CD4-positive, alpha-beta T cell (primary cell): ENCODE results near the gene ATPAF1. TPM values are rescaled to one million over a fixed set of nuclear protein-coding genes. Genes with fewer than 3 reads are reported as not detected.
A peak's percentile ranks its signal among the peaks of the same experiment; 100 is the strongest.

Experiments used
- ATAC-seq: fragments of 200-7000 bp; cut with Tn5 transposase; one replicate; pipeline ENCODE4 v1.10.0; 2022; ENCODE audit warnings: mild to moderate bottlenecking; ENCODE audit not compliant: poor library complexity
- CTCF ChIA-PET: fragments of 350-600 bp; sonication (Branson Sonifier 250); formaldehyde crosslinking; loops from one replicate; lab custom pipeline; 2021; ENCODE audit warnings: antibody characterized with exemption, inconsistent platforms; lab: Charles Lee
- POLR2A ChIA-PET: fragments of 350-600 bp; sonication (Branson Sonifier 250); formaldehyde crosslinking; loops from one replicate; lab custom pipeline; 2021; ENCODE audit warnings: antibody characterized with exemption, inconsistent platforms; lab: Charles Lee
- DNase-seq, 14 experiments: peaks; one replicate each; pipeline ENCODE4 v3.0.0-alpha.2; 2013 to 2020; ENCODE audit warnings: mixed read lengths in 2 of 14
- H3K27ac ChIP-seq, 2 donors: one replicate each; pipeline versions ENCODE4 v1.5.1 to v1.7.0; 2013; ENCODE audit warnings: low read length in 2 of 2, low read depth in 1 of 2, mild to moderate bottlenecking in 1 of 2
- H3K27me3 ChIP-seq, 2 experiments: 1 replicate in 1 of 2; 2 replicates in 1 of 2; pipeline versions ENCODE4 v1.6.1 to v1.7.0; 2013; ENCODE audit warnings: low read length in 2 of 2, control low read depth in 1 of 2, mild to moderate bottlenecking in 1 of 2, moderate library complexity in 1 of 2; ENCODE audit not compliant: insufficient read depth in 2 of 2, control insufficient read depth in 1 of 2
- H3K36me3 ChIP-seq: one replicate; pipeline ENCODE4 v1.6.1; 2013; ENCODE audit warnings: low read length, control low read depth; ENCODE audit not compliant: insufficient read depth
- H3K4me1 ChIP-seq: one replicate; pipeline ENCODE4 v1.6.1; 2013; ENCODE audit warnings: low read length, control low read depth; ENCODE audit not compliant: insufficient read depth
- H3K4me3 ChIP-seq: one replicate; pipeline ENCODE4 v1.5.1; 2013; ENCODE audit warnings: mild to moderate bottlenecking, low read length, moderate library complexity
- H3K9me3 ChIP-seq, 2 experiments: 1 replicate in 1 of 2; 2 replicates in 1 of 2; pipeline versions ENCODE4 v1.6.1 to v1.7.0; 2013; ENCODE audit warnings: low read length in 2 of 2, mild to moderate bottlenecking in 2 of 2, control low read depth in 1 of 2, moderate library complexity in 1 of 2; ENCODE audit not compliant: control insufficient read depth in 1 of 2, insufficient read depth in 1 of 2
- H3K27ac Mint-ChIP-seq: one replicate; pipeline ENCODE4 v1.8.0; 2020; ENCODE audit warnings: mixed read lengths
- H3K27me3 Mint-ChIP-seq: one replicate; pipeline ENCODE4 v1.8.0; 2021; ENCODE audit warnings: mixed read lengths
- H3K36me3 Mint-ChIP-seq: one replicate; pipeline ENCODE4 v1.8.0; 2021; ENCODE audit warnings: low read depth, mixed read lengths
- H3K4me1 Mint-ChIP-seq: one replicate; pipeline ENCODE4 v1.8.0; 2021; ENCODE audit warnings: low read depth, mixed read lengths
- H3K4me3 Mint-ChIP-seq: one replicate; pipeline ENCODE4 v1.8.0; 2020; ENCODE audit warnings: mild to moderate bottlenecking, mixed read lengths
- H3K9me3 Mint-ChIP-seq: one replicate; pipeline ENCODE4 v1.8.0; 2020; ENCODE audit warnings: mixed read lengths
- intact Hi-C, 2 experiments: fragments of 100-400 bp; cut with DNase I in 1 of 2; cut with micrococcal nuclease in 1 of 2; formaldehyde crosslinking; loops; one replicate each; pipeline versions ENCODE4 v1.15.1 to v1.9.0; 2023 to 2025; cut with DNase I, micrococcal nuclease
- total RNA-seq, 174 experiments: library from RNA in 2 of 174; stranded (reverse) in 2 of 174; gene quantifications; one replicate each; pipeline ENCODE4 v1.2.3 and lab custom pipeline; 2021 to 2026
- TF ChIP-seq, protein P1 (sequence below): fragments of 200-600 bp; IDR thresholded peaks from one replicate; pipeline ENCODE4 v1.8.0; 2022; ENCODE audit warnings: antibody characterized with exemption, mild to moderate bottlenecking

Gene ATPAF1
- total RNA-seq, 2 experiments from 2014 or later: 10.1 to 12.4 TPM

DNA sequence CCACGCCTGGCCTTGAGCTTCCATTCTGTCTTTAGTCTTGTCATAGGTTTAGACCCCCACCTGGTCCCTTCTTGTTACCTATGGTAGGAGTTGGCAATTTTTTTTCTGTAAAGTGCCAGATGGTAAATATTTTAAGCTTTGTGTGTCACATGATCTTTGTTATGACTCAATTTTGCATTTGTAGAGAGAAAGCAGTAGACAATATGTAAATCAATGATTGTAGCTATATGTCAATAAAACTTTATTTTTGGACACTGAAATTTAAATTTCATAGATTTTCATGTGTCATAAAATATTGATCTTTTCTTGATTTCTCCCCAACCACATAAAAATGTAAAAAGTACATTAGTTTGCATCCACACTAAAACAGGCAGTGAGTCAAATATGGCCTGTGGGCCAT is 72.1 kb downstream of the ATPAF1 start:
- ChIA-PET POLR2A (no interaction called here), CTCF (no interaction called here)
- no peak for DNase-seq
- Histone ChIP-seq H3K4me3 (no peak overlapping the region), H3K27me3 (no peaks in the 10 kb centered on the region), H3K4me1 (peaks cover 31% of the 10 kb centered on the region), H3K9me3 (no peaks in the 10 kb centered on the region), H3K36me3 (peaks cover 27% of the 10 kb centered on the region), H3K27ac (no peak overlapping the region)
- peaks cover 39% of the 10 kb centered on the region for H3K36me3 Mint-ChIP-seq
- H3K27me3 Mint-ChIP-seq: no peaks in the 10 kb centered on the region
- H3K4me3 Mint-ChIP-seq: no peak overlapping the region
- peaks cover 64% of the 10 kb centered on the region for H3K4me1 Mint-ChIP-seq
- no peaks in the 10 kb centered on the region for H3K9me3 Mint-ChIP-seq
- TF ChIP-seq, protein P1, sequence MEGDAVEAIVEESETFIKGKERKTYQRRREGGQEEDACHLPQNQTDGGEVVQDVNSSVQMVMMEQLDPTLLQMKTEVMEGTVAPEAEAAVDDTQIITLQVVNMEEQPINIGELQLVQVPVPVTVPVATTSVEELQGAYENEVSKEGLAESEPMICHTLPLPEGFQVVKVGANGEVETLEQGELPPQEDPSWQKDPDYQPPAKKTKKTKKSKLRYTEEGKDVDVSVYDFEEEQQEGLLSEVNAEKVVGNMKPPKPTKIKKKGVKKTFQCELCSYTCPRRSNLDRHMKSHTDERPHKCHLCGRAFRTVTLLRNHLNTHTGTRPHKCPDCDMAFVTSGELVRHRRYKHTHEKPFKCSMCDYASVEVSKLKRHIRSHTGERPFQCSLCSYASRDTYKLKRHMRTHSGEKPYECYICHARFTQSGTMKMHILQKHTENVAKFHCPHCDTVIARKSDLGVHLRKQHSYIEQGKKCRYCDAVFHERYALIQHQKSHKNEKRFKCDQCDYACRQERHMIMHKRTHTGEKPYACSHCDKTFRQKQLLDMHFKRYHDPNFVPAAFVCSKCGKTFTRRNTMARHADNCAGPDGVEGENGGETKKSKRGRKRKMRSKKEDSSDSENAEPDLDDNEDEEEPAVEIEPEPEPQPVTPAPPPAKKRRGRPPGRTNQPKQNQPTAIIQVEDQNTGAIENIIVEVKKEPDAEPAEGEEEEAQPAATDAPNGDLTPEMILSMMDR: no peak
- H3K27ac Mint-ChIP-seq: no peak overlapping the region
- no peak for ATAC-seq
- intact Hi-C loops: no loop called here

DNA sequence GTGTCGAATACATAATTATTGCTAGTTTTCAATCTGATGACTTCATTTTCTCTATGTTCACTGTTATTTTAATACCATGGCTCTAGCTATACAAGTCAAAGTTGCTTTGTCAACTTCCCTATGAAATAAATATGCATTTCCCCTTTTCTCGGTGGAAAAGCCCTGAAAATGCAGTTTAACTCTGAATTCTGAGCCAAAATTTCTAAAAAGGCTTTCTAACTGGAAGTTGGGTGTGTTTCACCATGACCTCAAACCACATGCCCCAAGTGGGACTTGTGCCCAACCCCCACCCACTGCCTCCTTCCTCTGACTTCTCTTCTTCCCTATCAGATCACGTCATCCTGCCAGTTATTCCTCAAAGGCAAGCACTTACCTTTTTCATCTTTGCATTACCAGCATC is 73.0 kb downstream of the ATPAF1 start:
- ChIA-PET POLR2A (interaction anchor here (0.8 kb wide), 1 partner anchor 13 kb away, joined by 3 read pairs; no protein-coding TSS in a partner anchor), CTCF (interaction anchor here (0.7 kb wide), 1 partner anchor 15 kb away, joined by 3 read pairs; no protein-coding TSS in a partner anchor)
- intact Hi-C loops: no loop called here
- Histone ChIP-seq H3K36me3 (peaks cover 36% of the 10 kb centered on the region), H3K4me1 (peaks cover 31% of the 10 kb centered on the region), H3K27me3 (no peaks in the 10 kb centered on the region), H3K27ac (no peak overlapping the region), H3K9me3 (no peaks in the 10 kb centered on the region), H3K4me3 (no peak overlapping the region)
- no peak for ATAC-seq
- H3K27ac Mint-ChIP-seq: no peak overlapping the region
- no peaks in the 10 kb centered on the region for H3K27me3 Mint-ChIP-seq
- peak in 4 of 14 experiments; percentile 26 to 56 (median 50) for DNase-seq
- peaks cover 49% of the 10 kb centered on the region for H3K36me3 Mint-ChIP-seq
- H3K4me1 Mint-ChIP-seq: peaks cover 59% of the 10 kb centered on the region
- no peaks in the 10 kb centered on the region for H3K9me3 Mint-ChIP-seq
- TF ChIP-seq, protein P1: no peak
- H3K4me3 Mint-ChIP-seq: peak overlapping the region; percentile 52

DNA sequence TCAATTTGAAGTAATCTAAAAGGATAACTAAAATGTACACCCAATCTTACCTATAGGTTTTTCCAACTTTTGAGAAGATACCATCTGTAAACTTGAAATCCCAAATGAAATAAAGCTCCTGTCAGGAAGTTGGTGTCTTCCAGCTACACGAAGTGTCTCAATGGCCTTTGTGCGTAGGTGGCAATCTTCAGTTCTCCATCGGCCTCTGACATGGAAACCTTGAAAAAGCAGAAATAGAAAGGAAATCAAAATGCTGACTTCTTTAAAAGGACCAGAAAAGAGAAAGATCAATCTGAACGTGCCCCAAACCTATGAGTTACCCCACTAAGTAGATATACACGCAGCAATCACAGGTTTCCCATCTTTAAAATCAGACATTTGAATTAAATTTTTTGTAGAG is 74.1 kb downstream of the ATPAF1 start:
- Mint-ChIP-seq H3K36me3 (peaks cover 59% of the 10 kb centered on the region), H3K27me3 (no peaks in the 10 kb centered on the region), H3K4me3 (no peak overlapping the region), H3K27ac (no peak overlapping the region), H3K9me3 (no peaks in the 10 kb centered on the region), H3K4me1 (peaks cover 55% of the 10 kb centered on the region)
- Histone ChIP-seq H3K27ac (no peak overlapping the region), H3K9me3 (no peaks in the 10 kb centered on the region), H3K4me1 (peaks cover 22% of the 10 kb centered on the region), H3K4me3 (no peak overlapping the region), H3K36me3 (peaks cover 44% of the 10 kb centered on the region), H3K27me3 (no peaks in the 10 kb centered on the region)
- intact Hi-C loops: no loop called here
- ChIA-PET POLR2A (no interaction called here), CTCF (interaction anchor here (1.0 kb wide), 1 partner anchor 9 kb away, joined by 3 read pairs; no protein-coding TSS in a partner anchor)
- DNase-seq (no peak), ATAC-seq (no peak)
- TF ChIP-seq, protein P1: no peak
